Activated T-helper 1 cell treated with anti-CD3 and anti-CD28 coated beads, Interleukin-12 subunit alpha, Interleukin-12 subunit beta, Interleukin-2, Interleukin-4 antibody, amounts not matched to agents 30 ng/mL and 10 ng/mL and 1 ng/mL, durations not matched to agents 14 hours and 24 hours and 36 hours (primary cell): Measurements from ENCODE around the gene NT5C1B. TPM values are rescaled to one million over a fixed set of nuclear protein-coding genes. Genes with fewer than 3 reads are reported as not detected.

Experiments
- DNase-seq: peaks from one replicate; pipeline ENCODE4 v3.0.0; 2021; ENCODE audit warnings: low spot score
- H3K27ac Mint-ChIP-seq: one replicate; pipeline ENCODE4 v1.8.0; 2021; ENCODE audit warnings: mild to moderate bottlenecking, mixed read lengths
- H3K27me3 Mint-ChIP-seq: one replicate; pipeline ENCODE4 v1.8.0; 2022; ENCODE audit warnings: mild to moderate bottlenecking, moderate library complexity, mixed read lengths; ENCODE audit not compliant: insufficient read depth
- H3K36me3 Mint-ChIP-seq: one replicate; pipeline ENCODE4 v1.8.0; 2021; ENCODE audit warnings: low read depth, mixed read lengths
- H3K4me1 Mint-ChIP-seq: one replicate; pipeline ENCODE4 v1.8.0; 2021; ENCODE audit warnings: low read depth, mixed read lengths
- H3K4me3 Mint-ChIP-seq: one replicate; pipeline ENCODE4 v1.8.0; 2021; ENCODE audit warnings: mild to moderate bottlenecking, moderate library complexity, mixed read lengths
- H3K9me3 Mint-ChIP-seq: one replicate; pipeline ENCODE4 v1.8.0; 2021; ENCODE audit warnings: mixed read lengths
- intact Hi-C: fragments of 100-400 bp; cut with micrococcal nuclease; formaldehyde crosslinking; loops from one replicate; pipeline ENCODE4 v1.15.1; 2024
- total RNA-seq: library from RNA; stranded (reverse); gene quantifications from 2 replicates; pipeline ENCODE4 v1.2.3, GENCODE V29; 2022

The NT5C1B gene
- total RNA-seq, 1 donor from 2014 or later = not detected

DNA sequence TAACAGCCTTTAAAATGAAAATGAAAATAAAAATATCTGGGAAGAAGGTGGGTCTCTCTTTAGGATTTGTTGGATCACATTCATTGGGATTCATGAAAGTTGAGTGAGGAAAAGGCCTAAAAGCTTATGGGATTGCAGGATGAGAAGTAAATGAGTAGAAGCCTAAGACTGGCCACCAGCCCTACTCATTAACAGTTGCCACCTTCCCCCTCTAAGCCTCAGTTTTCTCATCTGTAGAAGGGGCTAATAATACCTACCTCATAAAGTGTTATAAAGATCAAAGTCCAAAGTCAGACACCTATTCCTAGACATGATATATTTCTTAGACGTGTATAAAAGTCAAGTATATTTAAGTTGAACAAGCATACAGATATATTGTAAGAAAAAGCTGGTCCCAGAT, 52.7 kb downstream of the NT5C1B start:
- no peak overlapping the region for H3K27ac Mint-ChIP-seq
- DNase-seq = no peak
- H3K9me3 Mint-ChIP-seq = no peaks in the 10 kb centered on the region
- H3K4me1 Mint-ChIP-seq = peaks cover 8% of the 10 kb centered on the region
- no peaks in the 10 kb centered on the region for H3K36me3 Mint-ChIP-seq
- peaks cover 2% of the 10 kb centered on the region for H3K27me3 Mint-ChIP-seq
- intact Hi-C loops = no loop called here
- H3K4me3 Mint-ChIP-seq = no peak overlapping the region

DNA sequence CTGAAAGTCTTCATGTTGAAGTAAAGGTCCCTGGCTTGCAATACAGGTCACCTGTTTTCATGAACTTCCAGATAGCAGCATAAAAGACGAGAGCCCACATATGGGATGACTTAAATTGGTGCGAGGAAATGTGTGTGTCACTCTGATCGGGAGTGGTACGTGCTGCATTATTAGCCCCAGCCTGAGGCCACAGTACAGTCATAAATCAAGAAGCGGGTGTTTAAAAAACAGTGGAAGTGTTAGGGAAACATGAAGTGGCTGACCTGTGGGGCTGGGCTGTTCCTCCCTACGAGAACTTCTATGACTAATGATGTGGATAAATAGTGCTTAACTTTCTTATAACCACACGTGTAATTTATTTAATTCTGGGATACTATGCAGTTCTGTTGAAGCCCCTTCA, 53.3 kb downstream of the NT5C1B start:
- Mint-ChIP-seq H3K9me3 (no peaks in the 10 kb centered on the region), H3K4me1 (peaks cover 6% of the 10 kb centered on the region), H3K4me3 (no peak overlapping the region), H3K27ac (no peak overlapping the region), H3K36me3 (no peaks in the 10 kb centered on the region), H3K27me3 (peaks cover 2% of the 10 kb centered on the region)
- intact Hi-C loops = no loop called here
- no peak for DNase-seq

DNA sequence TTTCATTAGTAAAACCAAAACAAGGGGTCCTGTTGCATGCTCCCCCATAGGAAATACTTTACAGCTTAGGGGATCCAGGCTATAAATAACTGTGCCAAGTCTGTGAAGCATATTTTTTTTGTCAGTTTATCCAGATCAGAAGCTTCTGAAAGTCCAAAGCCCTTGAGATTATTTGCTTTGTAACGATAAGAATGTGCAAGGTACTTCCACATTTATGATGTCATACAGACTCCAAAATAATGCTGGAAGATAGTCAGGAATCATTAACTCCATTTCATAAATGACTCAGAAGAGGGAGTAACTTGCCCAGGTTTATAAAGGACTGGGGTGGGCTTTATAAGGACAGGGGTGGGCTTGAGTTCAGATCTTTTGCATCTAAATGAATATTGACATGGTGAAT, 58.2 kb downstream of the NT5C1B start:
- H3K9me3 Mint-ChIP-seq = no peaks in the 10 kb centered on the region
- DNase-seq = no peak
- H3K4me1 Mint-ChIP-seq = no peaks in the 10 kb centered on the region
- peaks cover 2% of the 10 kb centered on the region for H3K27me3 Mint-ChIP-seq
- H3K4me3 Mint-ChIP-seq = no peak overlapping the region
- intact Hi-C loops = no loop called here
- no peaks in the 10 kb centered on the region for H3K36me3 Mint-ChIP-seq
- H3K27ac Mint-ChIP-seq = no peak overlapping the region

DNA sequence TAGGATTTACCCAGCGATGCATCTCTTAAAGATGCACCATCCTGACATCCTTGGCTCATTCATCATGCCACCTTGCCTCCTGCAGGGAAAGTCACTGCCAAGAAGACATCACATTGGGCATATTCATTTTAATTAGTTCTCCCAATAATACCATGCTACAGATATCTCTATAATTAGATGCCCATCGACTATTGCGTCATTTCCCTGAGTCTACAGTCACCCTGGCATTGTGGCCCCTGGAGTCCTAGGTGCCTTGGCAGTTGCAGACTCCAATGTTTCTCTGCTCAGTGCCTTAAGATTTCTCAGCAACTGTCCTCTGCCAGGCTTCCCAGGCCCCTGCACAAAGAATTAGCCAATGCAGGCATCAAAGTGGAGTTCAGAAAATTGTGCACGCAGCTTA, 61.5 kb downstream of the NT5C1B start:
- peaks cover 4% of the 10 kb centered on the region for H3K27me3 Mint-ChIP-seq
- DNase-seq = no peak
- no peaks in the 10 kb centered on the region for H3K4me1 Mint-ChIP-seq
- no peaks in the 10 kb centered on the region for H3K36me3 Mint-ChIP-seq
- intact Hi-C loops = no loop called here
- no peaks in the 10 kb centered on the region for H3K9me3 Mint-ChIP-seq
- H3K4me3 Mint-ChIP-seq = no peak overlapping the region
- no peak overlapping the region for H3K27ac Mint-ChIP-seq

DNA sequence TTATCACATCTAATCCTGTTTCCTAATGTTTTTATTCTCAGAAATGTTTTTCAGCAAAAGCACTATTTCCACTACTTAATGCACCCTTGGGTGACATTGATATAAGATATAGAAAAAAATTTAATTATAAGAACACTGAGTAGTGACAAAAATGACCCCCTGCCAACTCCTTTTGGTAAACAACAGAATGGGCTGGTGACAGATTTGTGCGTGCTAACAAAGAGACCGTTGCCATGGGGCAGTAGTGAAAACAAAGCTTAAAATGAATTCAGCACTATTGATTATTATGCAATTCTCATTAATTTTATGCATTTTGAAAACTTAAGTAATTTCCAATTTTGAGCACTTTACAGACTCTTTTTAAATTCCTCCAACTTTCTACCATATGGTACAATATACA, 62.0 kb downstream of the NT5C1B start:
- Mint-ChIP-seq H3K4me1 (no peaks in the 10 kb centered on the region), H3K4me3 (no peak overlapping the region), H3K27me3 (peaks cover 4% of the 10 kb centered on the region), H3K36me3 (no peaks in the 10 kb centered on the region), H3K27ac (no peak overlapping the region), H3K9me3 (no peaks in the 10 kb centered on the region)
- no peak for DNase-seq
- intact Hi-C loops = no loop called here

DNA sequence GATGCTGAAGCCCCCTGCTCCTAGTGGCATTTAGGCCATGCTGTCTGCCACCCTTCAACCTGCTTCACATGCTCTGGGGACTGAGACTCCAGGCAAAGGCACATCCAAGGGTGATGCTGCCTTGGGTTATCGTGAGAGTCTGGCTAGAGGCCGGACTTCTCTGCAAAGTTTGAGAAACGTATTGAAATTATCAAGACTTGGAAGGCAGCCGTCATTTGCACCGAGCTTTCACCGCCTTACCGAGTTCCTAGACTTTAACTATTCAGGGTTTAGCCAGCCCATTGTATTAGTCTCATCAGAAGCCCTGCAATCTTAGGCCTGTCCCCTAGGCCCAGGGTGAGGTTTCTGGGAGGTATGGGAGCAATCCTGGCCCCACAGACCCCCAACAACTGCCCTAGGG, 62.9 kb downstream of the NT5C1B start:
- H3K4me3 Mint-ChIP-seq = no peak overlapping the region
- H3K27me3 Mint-ChIP-seq = peaks cover 6% of the 10 kb centered on the region
- DNase-seq = no peak
- no peak overlapping the region for H3K27ac Mint-ChIP-seq
- H3K9me3 Mint-ChIP-seq = no peaks in the 10 kb centered on the region
- H3K36me3 Mint-ChIP-seq = no peaks in the 10 kb centered on the region
- H3K4me1 Mint-ChIP-seq = no peaks in the 10 kb centered on the region
- intact Hi-C loops = no loop called here

DNA sequence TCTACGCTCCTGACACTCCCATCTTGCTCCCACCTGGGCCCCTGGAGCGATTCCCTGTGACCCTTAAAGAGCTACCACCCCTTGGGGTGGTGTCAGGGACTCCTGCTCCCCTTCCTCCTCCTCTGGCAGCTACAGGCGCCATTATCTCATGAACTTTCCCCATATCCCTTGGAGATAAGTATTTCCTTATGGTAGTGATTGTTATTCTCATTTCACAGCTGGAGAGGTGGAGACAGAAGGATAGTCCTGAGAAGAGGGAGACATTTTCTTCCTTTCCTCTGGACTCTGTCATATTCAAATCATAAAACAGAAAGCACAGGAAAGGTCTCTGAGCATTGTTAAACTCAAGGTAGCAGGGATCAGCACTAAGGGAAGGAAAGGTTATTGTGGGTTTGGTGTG, 63.5 kb downstream of the NT5C1B start:
- Mint-ChIP-seq H3K4me1 (no peaks in the 10 kb centered on the region), H3K9me3 (no peaks in the 10 kb centered on the region), H3K36me3 (no peaks in the 10 kb centered on the region), H3K27me3 (peaks cover 6% of the 10 kb centered on the region), H3K4me3 (no peak overlapping the region), H3K27ac (no peak overlapping the region)
- intact Hi-C loops = no loop called here
- DNase-seq = no peak

DNA sequence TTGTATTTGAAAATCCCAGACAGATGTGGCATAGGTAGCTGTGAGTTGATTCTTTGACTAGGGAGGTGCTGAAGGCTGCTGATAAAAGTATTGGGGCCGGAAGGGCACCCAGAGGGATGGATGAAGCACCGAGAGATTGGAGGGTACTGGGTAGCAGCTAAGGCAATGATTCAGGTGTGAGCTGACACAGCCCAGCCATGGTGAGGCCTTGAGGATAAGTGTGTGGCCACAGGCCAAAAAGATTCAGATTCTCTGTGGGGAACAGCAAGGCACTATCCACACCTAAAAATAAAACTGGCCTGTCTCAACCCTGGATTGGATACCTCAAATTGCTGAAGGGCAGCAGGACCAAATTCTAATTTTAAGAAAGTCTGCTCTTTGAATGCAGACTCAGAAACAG, 64.1 kb downstream of the NT5C1B start:
- intact Hi-C loops = no loop called here

DNA sequence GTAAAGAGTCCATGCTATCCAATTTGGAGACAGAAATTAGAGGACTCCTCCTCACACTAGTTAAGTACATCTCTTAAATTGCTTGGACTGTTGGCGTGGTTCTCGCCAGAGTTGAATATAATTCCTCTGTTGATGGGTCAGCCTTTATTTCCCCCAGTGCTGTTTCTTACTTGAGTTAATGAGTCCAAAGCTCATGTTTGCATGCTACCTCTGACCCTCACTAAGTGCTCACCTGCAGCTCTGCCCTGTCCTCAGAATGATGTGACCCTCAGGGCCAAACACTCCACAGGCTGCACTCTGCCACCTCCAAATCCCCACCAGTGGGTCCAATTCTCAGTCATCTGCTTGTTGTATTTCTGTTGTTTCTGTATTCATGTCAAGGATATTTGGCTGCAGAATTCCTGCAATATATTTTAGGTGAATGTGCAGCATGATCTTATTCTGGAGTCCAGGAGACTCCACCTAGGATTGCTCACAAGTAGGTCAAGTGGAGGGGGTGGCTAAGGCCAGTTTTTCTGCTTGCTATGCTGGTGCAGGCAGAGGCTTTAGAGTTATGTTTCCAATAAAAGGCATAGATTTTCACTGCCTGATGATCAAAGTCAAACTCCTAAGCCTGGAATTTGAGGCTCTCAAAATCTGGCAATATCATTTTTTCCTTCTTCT, 66.8 kb downstream of the NT5C1B start:
- Mint-ChIP-seq H3K27me3 (peaks cover 8% of the 10 kb centered on the region), H3K4me3 (no peak overlapping the region), H3K36me3 (no peaks in the 10 kb centered on the region), H3K27ac (no peak overlapping the region), H3K9me3 (no peaks in the 10 kb centered on the region), H3K4me1 (no peaks in the 10 kb centered on the region)
- DNase-seq = no peak
- intact Hi-C loops = loop anchor here (5.0 kb wide), 1 partner anchor 840 kb away; no protein-coding TSS in a partner anchor

More for the DNA sequence above, 64.1 kb downstream of the NT5C1B start:
- Mint-ChIP-seq H3K36me3 (no peaks in the 10 kb centered on the region), H3K4me3 (no peak overlapping the region), H3K27ac (no peak overlapping the region), H3K27me3 (peaks cover 4% of the 10 kb centered on the region), H3K4me1 (no peaks in the 10 kb centered on the region), H3K9me3 (no peaks in the 10 kb centered on the region)
- no peak for DNase-seq

DNA sequence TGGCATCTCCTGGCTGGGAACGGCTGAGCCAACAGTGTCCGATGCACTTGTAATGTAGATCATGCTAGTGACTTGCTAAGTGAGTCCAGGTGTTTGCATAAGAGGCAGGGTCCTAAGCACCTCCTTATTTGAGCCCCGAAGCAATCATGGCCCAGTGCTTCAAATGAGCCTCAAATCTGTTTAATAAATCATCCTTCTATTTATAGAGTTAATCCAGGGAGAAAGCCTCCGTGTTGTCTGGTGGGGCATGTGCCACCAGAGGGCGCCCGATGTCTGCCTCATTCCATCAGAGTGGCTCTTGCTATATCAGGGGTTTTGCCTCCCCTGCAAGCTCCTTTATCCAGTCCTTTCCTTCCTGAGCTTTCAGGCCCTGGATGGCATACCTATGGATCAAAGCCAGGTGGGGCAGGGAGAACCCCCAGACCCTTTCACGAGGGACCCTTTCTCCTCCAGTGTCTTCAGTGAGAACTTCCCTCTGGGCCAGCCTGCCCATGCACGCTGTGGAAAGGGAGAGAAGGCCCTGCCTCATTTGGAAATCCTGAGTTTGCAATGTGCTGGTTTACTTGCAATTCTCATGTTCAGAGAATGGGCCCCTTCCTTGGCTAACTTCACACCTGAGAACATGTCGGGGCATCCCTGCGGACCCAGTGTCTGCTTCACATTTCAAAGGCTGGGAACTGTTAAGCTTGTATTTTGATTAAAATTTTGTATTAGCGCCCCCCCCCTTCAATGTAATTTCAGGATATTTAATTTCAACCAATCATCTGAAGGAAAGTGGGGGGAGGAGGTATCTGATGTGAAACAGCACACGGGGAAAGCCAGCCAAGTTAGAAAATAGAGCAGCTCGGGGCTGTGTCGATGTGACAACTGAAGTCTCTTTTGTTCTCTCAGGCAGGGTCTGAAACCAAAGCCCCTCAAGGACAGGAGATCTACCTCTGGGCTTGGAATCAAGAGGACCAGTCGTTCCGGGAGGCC, 68.6 kb downstream of the NT5C1B start:
- H3K27ac Mint-ChIP-seq = no peak overlapping the region
- H3K36me3 Mint-ChIP-seq = no peaks in the 10 kb centered on the region
- no peak overlapping the region for H3K4me3 Mint-ChIP-seq
- intact Hi-C loops = loop anchor here (1.0 to 5.0 kb wide), 5 partner anchors 40 to 1578 kb away; partner anchors contain the start of gene RDH14
- H3K9me3 Mint-ChIP-seq = no peaks in the 10 kb centered on the region
- H3K4me1 Mint-ChIP-seq = no peaks in the 10 kb centered on the region
- peak; percentile 46 for DNase-seq
- peaks cover 8% of the 10 kb centered on the region for H3K27me3 Mint-ChIP-seq

DNA sequence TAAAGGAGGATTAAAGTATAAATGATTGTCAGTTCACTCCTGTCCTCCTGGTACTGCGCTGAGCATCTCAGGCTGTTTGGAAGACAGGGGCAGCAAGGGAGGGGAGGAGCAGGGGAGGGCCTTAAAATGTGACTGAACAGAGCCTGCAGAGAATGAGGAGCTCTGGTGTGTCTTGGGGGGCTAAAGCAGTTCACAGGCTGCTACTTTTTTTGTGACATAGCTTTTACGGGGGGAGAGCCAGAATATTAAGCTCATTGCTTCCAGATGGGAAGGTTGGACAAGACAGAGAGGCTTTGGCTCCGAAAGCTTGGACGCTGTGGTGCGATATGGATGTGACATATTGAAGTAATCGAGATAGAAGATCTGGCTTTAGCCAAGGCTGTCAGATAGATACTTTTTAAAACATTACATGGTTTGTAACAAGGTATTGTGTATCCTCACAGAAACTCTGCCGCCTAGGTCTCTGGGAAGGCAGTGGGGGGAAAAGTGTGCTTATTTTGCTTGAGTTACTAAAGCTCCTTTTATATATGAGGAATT, 69.4 kb downstream of the NT5C1B start:
- H3K4me3 Mint-ChIP-seq = no peak overlapping the region
- intact Hi-C loops = loop anchor here (1.0 to 5.0 kb wide), 5 partner anchors 41 to 1578 kb away; partner anchors contain the start of gene RDH14

DNA sequence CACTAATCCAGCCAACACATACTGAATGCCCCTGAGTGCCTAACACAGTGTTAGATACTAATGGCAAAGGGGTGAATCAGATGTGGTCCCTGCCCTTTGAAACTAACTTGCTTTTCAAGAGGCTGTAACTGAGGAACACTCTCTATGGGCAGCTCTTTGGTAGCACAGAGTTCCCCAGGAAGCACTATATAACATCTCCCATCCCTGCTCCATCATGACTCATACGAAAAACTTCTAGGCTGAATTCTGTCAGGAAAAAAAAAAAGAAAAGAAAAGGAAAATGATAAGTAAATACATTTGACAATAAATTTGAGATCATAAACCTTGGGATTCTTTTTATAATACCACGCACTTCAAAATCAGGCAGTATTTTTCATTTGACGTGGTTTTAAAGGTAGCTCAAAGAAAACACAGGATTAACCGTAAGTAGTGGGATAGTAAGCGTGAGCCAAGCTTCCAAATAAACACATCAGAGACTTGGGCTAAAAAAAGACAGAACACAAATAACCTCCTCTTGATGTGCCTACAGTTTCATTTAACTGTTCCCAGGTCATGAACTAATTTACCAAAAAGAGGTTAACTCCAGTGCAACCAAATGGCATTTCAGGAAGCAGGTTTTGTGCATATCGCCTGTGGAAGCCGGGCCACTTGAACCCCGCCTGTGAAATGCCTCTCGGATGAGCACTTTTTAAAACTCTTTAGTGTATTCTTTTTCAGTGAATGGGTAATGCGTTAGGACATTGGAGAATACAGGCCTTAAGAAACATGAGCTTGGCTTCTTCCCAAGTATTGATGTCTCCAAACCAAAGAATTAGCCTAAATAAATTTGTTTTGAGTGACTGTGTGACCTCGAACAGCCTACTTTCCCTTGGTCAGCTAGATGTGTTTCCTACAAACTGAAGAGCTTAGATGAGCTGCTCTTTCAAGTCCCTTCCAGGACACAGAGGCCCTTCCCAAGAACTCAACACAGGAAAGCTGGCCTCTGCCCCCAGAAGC, 71.0 kb downstream of the NT5C1B start:
- Mint-ChIP-seq H3K9me3 (no peaks in the 10 kb centered on the region), H3K27me3 (peaks cover 7% of the 10 kb centered on the region), H3K4me3 (no peak overlapping the region), H3K36me3 (no peaks in the 10 kb centered on the region), H3K4me1 (no peaks in the 10 kb centered on the region), H3K27ac (no peak overlapping the region)
- no peak for DNase-seq
- intact Hi-C loops = no loop called here

More for the DNA sequence above, 69.4 kb downstream of the NT5C1B start:
- no peaks in the 10 kb centered on the region for H3K9me3 Mint-ChIP-seq
- no peaks in the 10 kb centered on the region for H3K4me1 Mint-ChIP-seq
- H3K27me3 Mint-ChIP-seq = peaks cover 8% of the 10 kb centered on the region
- no peak for DNase-seq
- H3K27ac Mint-ChIP-seq = no peak overlapping the region
- no peaks in the 10 kb centered on the region for H3K36me3 Mint-ChIP-seq
